ENCODE data around the gene CHP2. TPM values are rescaled to one million over a fixed set of nuclear protein-coding genes. Genes with fewer than 3 reads are reported as not detected.

The CHP2 gene
- total RNA-seq, 1 donor from 2014 or later: not detected

DNA sequence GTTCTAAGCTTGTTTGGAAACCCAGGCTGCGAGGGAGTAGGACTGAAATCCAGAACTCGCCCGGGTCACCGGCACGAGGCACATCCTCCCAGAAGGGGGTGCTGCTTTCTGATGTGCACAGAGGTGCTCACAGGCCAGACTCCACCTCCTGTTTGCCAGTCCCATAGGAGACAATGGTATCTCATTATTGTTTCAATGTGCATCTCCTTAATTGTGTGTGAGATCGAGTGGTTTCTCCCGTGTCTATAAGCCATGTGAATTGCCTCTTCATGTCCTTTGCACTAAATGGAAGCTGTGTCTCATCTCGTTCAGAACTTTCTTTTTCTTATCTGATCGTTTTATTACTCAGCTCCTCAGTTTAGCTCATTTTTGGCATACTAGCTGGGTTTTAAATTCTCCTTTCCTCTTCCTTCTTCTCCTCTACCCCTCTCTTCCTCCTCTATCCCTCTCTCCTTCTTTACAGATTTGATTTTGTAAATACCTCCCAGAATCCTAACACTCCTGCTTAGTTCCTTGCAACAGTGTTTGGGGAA lies 48.8 kb downstream of the CHP2 start:
- no peak for DNase-seq (ENCODE audit: extremely low read depth, low read depth, low spot score)

DNA sequence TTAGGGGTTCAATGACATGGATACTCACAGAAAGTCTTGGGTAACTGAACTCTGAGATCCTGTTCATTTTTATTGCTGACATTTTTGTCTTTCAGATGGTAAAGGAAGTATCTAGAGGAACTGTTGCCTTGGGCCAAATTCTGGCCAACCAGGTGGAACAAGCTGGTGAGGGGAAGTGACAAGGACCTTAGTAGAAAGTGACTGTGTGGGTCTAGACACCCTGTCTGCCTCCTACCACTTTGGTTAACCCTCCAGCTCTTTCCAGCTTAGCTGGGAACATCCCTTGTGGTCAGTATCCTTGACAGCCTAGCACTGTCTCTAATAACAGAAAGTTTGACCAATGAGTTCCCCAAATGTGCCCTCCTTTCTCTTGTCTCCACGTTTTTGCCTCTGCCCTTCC lies 52.2 kb downstream of the CHP2 start:
- no peak for DNase-seq (ENCODE audit: extremely low read depth, low read depth, low spot score)

Other genes starting within 250 kb of the CHP2 start
- gene GGA2, start 244.5 kb upstream of the CHP2 start, total RNA-seq: 33.8 and 48.3 TPM in 2 replicates
- gene EARS2, start 197.7 kb upstream of the CHP2 start, total RNA-seq: 21.3 and 25.7 TPM in 2 replicates
- 105 and 126 TPM in 2 replicates for gene UBFD1, start 197.3 kb upstream of the CHP2 start, total RNA-seq
- 98.6 and 113 TPM in 2 replicates for gene NDUFAB1, start 158.7 kb upstream of the CHP2 start, total RNA-seq
- 9.5 and 10.6 TPM in 2 replicates for gene PALB2, start 113.7 kb upstream of the CHP2 start, total RNA-seq
- 53.1 and 76.4 TPM in 2 replicates for gene DCTN5, start 113.6 kb upstream of the CHP2 start, total RNA-seq
- 22.4 and 25.0 TPM in 2 replicates for gene PLK1, start 76.1 kb upstream of the CHP2 start, total RNA-seq
- gene ERN2, start 41.8 kb upstream of the CHP2 start, total RNA-seq: not detected in 2 replicates
- not detected in 2 replicates for gene PRKCB, start 81.0 kb downstream of the CHP2 start, total RNA-seq